Measurements from ENCODE around the gene ALPL.

GRCh38 chr1:21577933-21578332 lies 68.7 kb downstream of the ALPL start:
- TF ChIP-seq CTCF (conservative IDR thresholded peaks at IDR 0.05 in 1 of 2, IDR thresholded peaks at IDR 0.05 in 1 of 2; ENCODE audit: extremely low read depth in 1 of 2, insufficient read depth in 1 of 2, low read depth in 1 of 2, low read length in 2 of 2) (no peak), EZH2 (IDR thresholded peaks at IDR 0.05; ENCODE audit: borderline replicate concordance, low read length) (no peak)

Data from mammary epithelial cell (primary cell).